Activated CD8-positive, alpha-beta T cell treated with anti-CD3 and anti-CD28 coated beads for 36 hours (primary cell): ENCODE results near the gene EIF3L. TPM values are rescaled to one million over a fixed set of nuclear protein-coding genes. Genes with fewer than 3 reads are reported as not detected.

ENCODE experiments used
- ATAC-seq: fragments of 200-7000 bp; cut with Tn5 transposase; one replicate; pipeline ENCODE4 v1.10.0; 2021; ENCODE audit warnings: mild to moderate bottlenecking, moderate library complexity
- CTCF ChIA-PET: fragments of 350-600 bp; sonication (Branson Sonifier 250); formaldehyde crosslinking; loops from one replicate; lab custom pipeline; 2021; ENCODE audit warnings: antibody characterized with exemption; lab: Charles Lee
- POLR2A ChIA-PET: fragments of 350-600 bp; sonication (Branson Sonifier 250); formaldehyde crosslinking; loops from one replicate; lab custom pipeline; 2021; ENCODE audit warnings: antibody characterized with exemption; lab: Charles Lee
- DNase-seq: peaks from one replicate; pipeline ENCODE4 v3.0.0-alpha.2; 2020
- H3K27ac Mint-ChIP-seq: one replicate; pipeline ENCODE4 v1.8.0; 2021; ENCODE audit warnings: mild to moderate bottlenecking, mixed read lengths
- H3K27me3 Mint-ChIP-seq: one replicate; pipeline ENCODE4 v1.8.0; 2021; ENCODE audit warnings: mixed read lengths
- H3K36me3 Mint-ChIP-seq: one replicate; pipeline ENCODE4 v1.8.0; 2021; ENCODE audit warnings: low read depth, mixed read lengths
- H3K4me1 Mint-ChIP-seq: one replicate; pipeline ENCODE4 v1.8.0; 2021; ENCODE audit warnings: low read depth, mixed read lengths
- H3K4me3 Mint-ChIP-seq: one replicate; pipeline ENCODE4 v1.8.0; 2021; ENCODE audit warnings: mild to moderate bottlenecking, moderate library complexity, mixed read lengths
- H3K9me3 Mint-ChIP-seq: one replicate; pipeline ENCODE4 v1.8.0; 2021; ENCODE audit warnings: mixed read lengths
- intact Hi-C: fragments of 100-400 bp; cut with micrococcal nuclease; formaldehyde crosslinking; loops from one replicate; pipeline ENCODE4 v1.10.0; 2022
- total RNA-seq, 2 experiments: library from RNA; stranded (reverse); gene quantifications; one replicate each; pipeline ENCODE4 v1.2.3, GENCODE V29; 2021
- TF ChIP-seq, protein P1 (sequence below): fragments of 200-600 bp; IDR thresholded peaks from one replicate; pipeline ENCODE4 v1.8.0; 2022; ENCODE audit warnings: antibody characterized with exemption, mild to moderate bottlenecking

Gene EIF3L
- total RNA-seq, 2 experiments from 2014 or later = 687 to 694 TPM

DNA sequence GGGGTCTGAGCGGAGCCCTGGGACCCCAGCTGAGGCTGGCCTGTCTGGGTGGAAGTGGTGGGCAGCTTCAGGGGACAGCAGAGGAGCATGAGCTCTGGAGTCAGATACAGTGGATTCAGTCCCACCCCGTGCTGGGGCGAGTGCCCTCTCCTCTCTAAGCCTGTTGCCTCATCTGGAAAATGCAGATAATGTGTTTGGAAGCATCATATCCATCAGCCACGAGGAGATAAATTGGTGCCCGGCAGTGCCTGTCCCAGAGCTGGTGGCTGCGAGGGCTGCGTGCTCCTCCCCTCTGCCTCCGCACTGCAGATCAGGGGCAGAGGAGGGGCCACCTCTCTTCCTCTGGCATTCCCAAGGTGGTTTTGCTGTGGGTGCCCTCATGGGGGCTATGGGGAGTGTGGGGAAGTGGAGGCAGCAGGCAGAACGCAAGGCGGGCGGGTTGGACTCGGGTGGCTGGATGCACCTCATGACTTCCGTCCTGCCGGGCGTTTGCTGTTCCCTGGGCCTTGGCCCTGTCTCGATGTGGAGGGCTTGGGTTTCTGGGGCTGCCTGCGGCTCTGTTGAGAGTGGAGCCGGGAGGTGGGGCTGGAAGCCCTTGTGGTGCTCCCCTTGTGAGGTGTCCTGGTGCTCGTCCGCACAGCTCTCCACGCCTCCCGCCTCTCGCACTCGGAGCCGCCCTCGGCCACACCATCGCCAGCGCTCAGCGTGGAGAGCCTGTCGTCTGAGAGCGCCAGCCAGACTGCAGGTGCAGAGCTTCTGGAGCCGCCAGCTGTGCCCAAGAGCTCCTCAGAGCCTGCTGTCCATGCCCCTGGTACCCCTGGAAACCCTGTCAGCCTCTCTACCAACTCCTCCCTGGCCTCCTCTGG is 77.8 kb downstream of the EIF3L start:
- H3K36me3 Mint-ChIP-seq = no peaks in the 10 kb centered on the region
- intact Hi-C loops = no loop called here
- ChIA-PET POLR2A (interaction anchor here (1.2 kb wide), 1 partner anchor 21 kb away, joined by 3 read pairs; no protein-coding TSS in a partner anchor), CTCF (interaction anchor here (1.1 kb wide), 1 partner anchor 39 kb away, joined by 3 read pairs; no protein-coding TSS in a partner anchor)
- H3K4me1 Mint-ChIP-seq = no peaks in the 10 kb centered on the region
- TF ChIP-seq, protein P1, sequence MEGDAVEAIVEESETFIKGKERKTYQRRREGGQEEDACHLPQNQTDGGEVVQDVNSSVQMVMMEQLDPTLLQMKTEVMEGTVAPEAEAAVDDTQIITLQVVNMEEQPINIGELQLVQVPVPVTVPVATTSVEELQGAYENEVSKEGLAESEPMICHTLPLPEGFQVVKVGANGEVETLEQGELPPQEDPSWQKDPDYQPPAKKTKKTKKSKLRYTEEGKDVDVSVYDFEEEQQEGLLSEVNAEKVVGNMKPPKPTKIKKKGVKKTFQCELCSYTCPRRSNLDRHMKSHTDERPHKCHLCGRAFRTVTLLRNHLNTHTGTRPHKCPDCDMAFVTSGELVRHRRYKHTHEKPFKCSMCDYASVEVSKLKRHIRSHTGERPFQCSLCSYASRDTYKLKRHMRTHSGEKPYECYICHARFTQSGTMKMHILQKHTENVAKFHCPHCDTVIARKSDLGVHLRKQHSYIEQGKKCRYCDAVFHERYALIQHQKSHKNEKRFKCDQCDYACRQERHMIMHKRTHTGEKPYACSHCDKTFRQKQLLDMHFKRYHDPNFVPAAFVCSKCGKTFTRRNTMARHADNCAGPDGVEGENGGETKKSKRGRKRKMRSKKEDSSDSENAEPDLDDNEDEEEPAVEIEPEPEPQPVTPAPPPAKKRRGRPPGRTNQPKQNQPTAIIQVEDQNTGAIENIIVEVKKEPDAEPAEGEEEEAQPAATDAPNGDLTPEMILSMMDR = no peak
- no peak overlapping the region for H3K27ac Mint-ChIP-seq
- H3K27me3 Mint-ChIP-seq = no peaks in the 10 kb centered on the region
- DNase-seq (no peak), ATAC-seq (no peak)
- H3K9me3 Mint-ChIP-seq = no peaks in the 10 kb centered on the region
- no peak overlapping the region for H3K4me3 Mint-ChIP-seq

DNA sequence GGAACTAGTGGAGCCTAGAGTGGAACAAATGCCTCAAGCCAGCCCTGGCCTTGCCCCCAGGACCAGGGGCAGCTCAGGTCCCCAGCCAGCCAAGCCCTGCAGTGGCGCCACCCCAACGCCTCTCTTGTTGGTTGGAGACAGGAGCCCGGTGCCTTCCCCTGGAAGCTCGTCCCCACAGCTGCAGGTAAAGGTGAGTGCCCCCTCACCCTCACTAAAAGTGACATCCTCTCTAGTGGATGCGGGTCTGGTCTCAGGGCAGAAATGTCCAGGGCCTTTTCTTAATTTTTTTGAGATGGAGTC is 78.4 kb downstream of the EIF3L start:
- no peak for ATAC-seq
- Mint-ChIP-seq H3K27ac (no peak overlapping the region), H3K27me3 (no peaks in the 10 kb centered on the region), H3K4me1 (no peaks in the 10 kb centered on the region), H3K36me3 (no peaks in the 10 kb centered on the region), H3K9me3 (no peaks in the 10 kb centered on the region), H3K4me3 (no peak overlapping the region)
- TF ChIP-seq, protein P1 = no peak
- intact Hi-C loops = no loop called here
- POLR2A ChIA-PET = interaction anchor here (1.2 kb wide), 1 partner anchor 22 kb away, joined by 3 read pairs; no protein-coding TSS in a partner anchor
- no peak for DNase-seq
- CTCF ChIA-PET = no interaction called here

DNA sequence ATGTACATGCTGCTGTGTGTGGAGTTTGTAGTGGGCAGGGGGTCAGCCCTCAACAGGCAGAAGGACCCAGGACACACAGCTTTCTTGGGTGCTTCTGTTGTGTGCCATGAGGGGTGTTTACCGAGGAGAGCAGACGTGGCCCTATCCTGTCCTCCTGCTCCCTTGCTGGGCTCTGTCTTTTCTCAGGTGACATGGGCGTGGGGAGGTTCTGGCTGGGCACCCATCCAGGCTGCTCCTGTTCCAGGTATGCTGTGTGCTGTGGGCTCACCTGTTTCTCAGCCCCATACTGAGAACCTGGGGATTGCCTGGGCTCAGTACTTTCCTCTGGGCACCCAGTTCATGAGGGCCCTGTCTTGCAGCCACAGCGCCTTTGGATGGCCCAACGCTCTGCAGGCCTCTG is 80.2 kb downstream of the EIF3L start:
- ATAC-seq (no peak), DNase-seq (no peak)
- ChIA-PET POLR2A (no interaction called here), CTCF (interaction anchor here (1.2 kb wide), 1 partner anchor 112 kb away, joined by 3 read pairs; no protein-coding TSS in a partner anchor)
- no peaks in the 10 kb centered on the region for H3K27me3 Mint-ChIP-seq
- H3K4me3 Mint-ChIP-seq = no peak overlapping the region
- H3K4me1 Mint-ChIP-seq = peaks cover 9% of the 10 kb centered on the region
- no peak overlapping the region for H3K27ac Mint-ChIP-seq
- peaks cover 2% of the 10 kb centered on the region for H3K36me3 Mint-ChIP-seq
- no peaks in the 10 kb centered on the region for H3K9me3 Mint-ChIP-seq
- TF ChIP-seq, protein P1 = no peak
- intact Hi-C loops = no loop called here

DNA sequence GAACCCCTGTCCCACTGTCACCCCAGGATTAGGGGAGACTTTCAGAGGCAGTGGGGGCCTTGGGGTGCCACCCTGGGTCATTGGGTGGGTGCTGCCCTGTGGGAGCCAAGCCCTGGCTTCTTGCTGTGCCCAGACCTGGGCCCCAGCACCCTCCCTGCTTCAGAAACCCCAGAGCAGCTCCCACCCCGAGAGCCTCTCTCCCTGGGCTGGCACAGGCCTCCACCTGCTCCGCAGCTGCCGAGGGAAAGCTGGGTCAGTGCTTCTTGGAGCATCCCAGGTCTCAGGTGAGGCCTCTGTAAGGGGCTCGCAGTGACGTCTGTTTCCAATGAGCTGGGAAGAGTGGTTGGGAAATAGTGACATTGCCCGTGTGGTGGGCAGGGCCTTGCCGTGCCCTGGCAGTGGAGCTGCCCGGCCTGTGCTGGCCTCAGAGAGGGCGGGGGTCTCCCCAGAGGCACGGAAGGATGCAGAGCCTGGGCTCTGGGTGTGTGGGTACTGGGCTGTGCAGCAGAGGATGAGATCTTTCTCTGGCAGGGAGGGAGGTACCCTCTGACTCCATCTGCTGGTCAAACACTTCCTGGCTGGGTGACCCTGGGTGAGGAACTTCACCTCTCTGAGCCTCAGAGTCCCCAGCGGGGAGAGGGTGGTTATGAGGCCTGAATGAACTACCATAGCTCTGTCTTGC is 81.2 kb downstream of the EIF3L start:
- ATAC-seq = no peak
- Mint-ChIP-seq H3K36me3 (peaks cover 2% of the 10 kb centered on the region), H3K9me3 (no peaks in the 10 kb centered on the region), H3K27ac (no peak overlapping the region), H3K27me3 (no peaks in the 10 kb centered on the region), H3K4me3 (no peak overlapping the region), H3K4me1 (peaks cover 9% of the 10 kb centered on the region)
- peak; percentile 36 for DNase-seq
- intact Hi-C loops = loop anchor here (5.0 kb wide), 1 partner anchor 113 kb away; no protein-coding TSS in a partner anchor
- CTCF ChIA-PET = interaction anchor here (1.2 to 1.4 kb wide), 2 partner anchors 23 to 113 kb away, joined by 3 to 4 read pairs; partner anchors contain the start of genes C22orf23 and POLR2F
- TF ChIP-seq, protein P1 = peak; percentile 52
- POLR2A ChIA-PET = interaction anchor here (0.8 to 1.0 kb wide), 2 partner anchors 14 to 106 kb away, joined by 3 read pairs; no protein-coding TSS in a partner anchor
